Measurements from ENCODE around the gene ANTXRL. TPM values are rescaled to one million over a fixed set of nuclear protein-coding genes. Genes with fewer than 3 reads are reported as not detected.
"Not testable (repeated sequence)": the region's sequence is repeated elsewhere in the genome, so short reads cannot be mapped to it uniquely, and the experiment has no call there.

Gene ANTXRL
- polyA plus RNA-seq, 1 experiment: not detected

GRCh38 chr10:46248651-46249146 lies 38.1 kb upstream of the ANTXRL start:
- ChIA-PET CTCF (no interaction called here), POLR2A (no interaction called here)
- H3K4me3 ChIP-seq (ENCODE audit: low read depth, low read length): no peak overlapping the region
- peaks cover 2% of the 10 kb centered on the region; the same call in 1 of the 2 replicates for H3K27me3 ChIP-seq (ENCODE audit: control insufficient read depth, insufficient read depth, low read length)
- TF ChIP-seq, protein P1, sequence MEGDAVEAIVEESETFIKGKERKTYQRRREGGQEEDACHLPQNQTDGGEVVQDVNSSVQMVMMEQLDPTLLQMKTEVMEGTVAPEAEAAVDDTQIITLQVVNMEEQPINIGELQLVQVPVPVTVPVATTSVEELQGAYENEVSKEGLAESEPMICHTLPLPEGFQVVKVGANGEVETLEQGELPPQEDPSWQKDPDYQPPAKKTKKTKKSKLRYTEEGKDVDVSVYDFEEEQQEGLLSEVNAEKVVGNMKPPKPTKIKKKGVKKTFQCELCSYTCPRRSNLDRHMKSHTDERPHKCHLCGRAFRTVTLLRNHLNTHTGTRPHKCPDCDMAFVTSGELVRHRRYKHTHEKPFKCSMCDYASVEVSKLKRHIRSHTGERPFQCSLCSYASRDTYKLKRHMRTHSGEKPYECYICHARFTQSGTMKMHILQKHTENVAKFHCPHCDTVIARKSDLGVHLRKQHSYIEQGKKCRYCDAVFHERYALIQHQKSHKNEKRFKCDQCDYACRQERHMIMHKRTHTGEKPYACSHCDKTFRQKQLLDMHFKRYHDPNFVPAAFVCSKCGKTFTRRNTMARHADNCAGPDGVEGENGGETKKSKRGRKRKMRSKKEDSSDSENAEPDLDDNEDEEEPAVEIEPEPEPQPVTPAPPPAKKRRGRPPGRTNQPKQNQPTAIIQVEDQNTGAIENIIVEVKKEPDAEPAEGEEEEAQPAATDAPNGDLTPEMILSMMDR (IDR thresholded peaks at IDR 0.05; ENCODE audit: insufficient read depth, low read depth, low read length): no peak
- no peak for DNase-seq (ENCODE audit: low read depth)
- H3K36me3 ChIP-seq (ENCODE audit: control insufficient read depth, insufficient read depth, low read length): no peaks in the 10 kb centered on the region

- H3K36me3 ChIP-seq (ENCODE audit: control insufficient read depth, insufficient read depth, low read length); CTCF ChIA-PET; H3K4me3 ChIP-seq (ENCODE audit: low read depth, low read length); DNase-seq (ENCODE audit: low read depth); POLR2A ChIA-PET; H3K27me3 ChIP-seq (ENCODE audit: control insufficient read depth, insufficient read depth, low read length): not testable (repeated sequence)
Measured at GRCh38 chr10:46249617-46250344, 37.0 kb upstream of the ANTXRL start.

- Histone ChIP-seq H3K27me3 (ENCODE audit: control insufficient read depth, insufficient read depth, low read length) (peaks cover 2% of the 10 kb centered on the region; the same call in 1 of the 2 replicates), H3K4me3 (ENCODE audit: low read depth, low read length) (no peak overlapping the region), H3K36me3 (ENCODE audit: control insufficient read depth, insufficient read depth, low read length) (no peaks in the 10 kb centered on the region)
- ChIA-PET POLR2A (no interaction called here), CTCF (no interaction called here)
- no peak for DNase-seq (ENCODE audit: low read depth)
- TF ChIP-seq, protein P1 (IDR thresholded peaks at IDR 0.05; ENCODE audit: insufficient read depth, low read depth, low read length): no peak
Measured at GRCh38 chr10:46250481-46250880, 36.3 kb upstream of the ANTXRL start.

GRCh38 chr10:46250898-46251856 lies 35.6 kb upstream of the ANTXRL start:
- H3K36me3 ChIP-seq (ENCODE audit: control insufficient read depth, insufficient read depth, low read length): no peaks in the 10 kb centered on the region
- TF ChIP-seq, protein P1 (IDR thresholded peaks at IDR 0.05; ENCODE audit: insufficient read depth, low read depth, low read length): no peak
- no peak overlapping the region for H3K4me3 ChIP-seq (ENCODE audit: low read depth, low read length)
- no peak for DNase-seq (ENCODE audit: low read depth)
- H3K27me3 ChIP-seq (ENCODE audit: control insufficient read depth, insufficient read depth, low read length): peaks cover 2% of the 10 kb centered on the region; the same call in 1 of the 2 replicates
- ChIA-PET CTCF (no interaction called here), POLR2A (no interaction called here)

DNA sequence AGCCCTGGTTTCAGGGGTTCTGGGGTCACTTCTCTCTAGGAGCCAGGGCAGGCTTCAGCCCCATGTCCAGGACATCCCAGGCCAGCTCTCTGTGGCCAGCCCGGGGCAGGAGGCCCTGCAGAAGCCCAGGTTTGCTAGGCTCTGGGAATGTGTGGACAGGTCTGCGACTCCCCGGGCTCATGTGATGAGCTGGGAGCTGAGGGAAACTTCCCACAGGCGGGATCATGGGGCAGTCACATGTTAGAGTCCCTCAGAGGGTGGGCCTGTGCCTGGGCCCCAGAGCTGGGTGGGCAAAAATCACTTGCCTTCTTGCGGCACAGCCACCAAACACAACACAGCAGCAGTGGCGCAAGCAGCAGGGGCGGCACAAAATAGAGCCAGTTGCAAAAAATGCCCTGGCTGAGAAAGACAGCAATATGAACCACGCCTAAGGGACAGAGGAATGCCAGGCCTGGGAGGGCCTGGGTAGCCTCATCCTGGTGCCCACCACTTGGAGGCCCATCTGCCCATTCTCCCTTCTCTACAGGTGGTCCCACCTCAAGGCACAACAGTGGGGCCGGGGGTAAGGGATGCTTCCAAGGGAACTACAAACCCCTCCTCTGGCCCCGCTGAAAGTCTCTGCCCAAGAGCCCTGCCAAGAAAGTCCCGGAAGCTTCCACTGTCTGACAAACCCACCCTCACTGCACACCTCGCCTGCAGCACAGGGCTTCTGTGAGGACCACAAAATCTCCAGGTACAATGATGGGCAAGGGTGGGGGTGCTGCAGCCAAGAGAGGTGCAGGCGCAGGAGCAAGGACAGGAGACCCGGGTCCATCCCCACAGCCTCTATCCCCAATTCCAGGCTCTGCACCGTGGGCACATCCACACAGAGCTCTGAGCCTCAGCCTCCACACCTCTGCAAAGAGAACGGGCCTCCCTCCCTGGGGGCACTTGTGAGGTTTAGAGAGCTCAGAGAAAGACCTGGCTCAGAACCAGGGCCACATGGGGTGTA lies 34.6 kb upstream of the ANTXRL start:
- POLR2A ChIA-PET: no interaction called here
- Histone ChIP-seq H3K36me3 (ENCODE audit: control insufficient read depth, insufficient read depth, low read length) (no peaks in the 10 kb centered on the region), H3K4me3 (ENCODE audit: low read depth, low read length) (no peak overlapping the region), H3K27me3 (ENCODE audit: control insufficient read depth, insufficient read depth, low read length) (peaks cover 2% of the 10 kb centered on the region; the same call in 1 of the 2 replicates)
- TF ChIP-seq, protein P1 (IDR thresholded peaks at IDR 0.05; ENCODE audit: insufficient read depth, low read depth, low read length): no peak
- CTCF ChIA-PET: interaction anchor here (0.6 kb wide), 1 partner anchor 20 kb away, joined by 3 read pairs; no protein-coding TSS in a partner anchor
- DNase-seq (ENCODE audit: low read depth): no peak

All from BJ (cell line).